ENCODE results near the gene AKAP9. TPM values are rescaled to one million over a fixed set of nuclear protein-coding genes. Genes with fewer than 3 reads are reported as not detected.
"Not testable (repeated sequence)": the region's sequence is repeated elsewhere in the genome, so short reads cannot be mapped to it uniquely, and the experiment has no call there.

The AKAP9 gene
- total RNA-seq: 50.0 and 64.3 TPM in 2 replicates

GRCh38 chr7:91940572-91941341 is at the start of gene AKAP9:
Gene AKAP9, plus strand, starts transcription at chr7:91940862. Its CDS starts 238 bp downstream, at chr7:91941100.
- DNase-seq: peak; percentile 91

GRCh38 chr7:91892099-91892705 is 48.5 kb upstream of the AKAP9 start:
- DNase-seq: no peak

GRCh38 chr7:91892821-91893340 is 47.8 kb upstream of the AKAP9 start:
- no peak for DNase-seq

GRCh38 chr7:91893699-91894098 is 47.0 kb upstream of the AKAP9 start:
- DNase-seq: not testable (repeated sequence)

- no peak for DNase-seq
These were observed 45.7 kb upstream of the AKAP9 start for GRCh38 chr7:91894781-91895480.

GRCh38 chr7:91898240-91898992 is 42.2 kb upstream of the AKAP9 start:
- DNase-seq: no peak

- DNase-seq: no peak
These were observed 41.1 kb upstream of the AKAP9 start for GRCh38 chr7:91899563-91899962.

- no peak for DNase-seq
These were observed 30.5 kb upstream of the AKAP9 start for GRCh38 chr7:91910171-91910570.

GRCh38 chr7:91911121-91911520 is 29.5 kb upstream of the AKAP9 start:
- no peak for DNase-seq

- no peak for DNase-seq
These were observed 28.2 kb upstream of the AKAP9 start for GRCh38 chr7:91912494-91912893.

- no peak for DNase-seq
These were observed 27.1 kb upstream of the AKAP9 start for GRCh38 chr7:91913612-91914011.

GRCh38 chr7:91915401-91916050 is 25.1 kb upstream of the AKAP9 start:
- DNase-seq: no peak

GRCh38 chr7:91916051-91916440 is 24.6 kb upstream of the AKAP9 start:
- DNase-seq: no peak

GRCh38 chr7:91918356-91918755 is 22.3 kb upstream of the AKAP9 start:
- no peak for DNase-seq

GRCh38 chr7:91922857-91923256 is 17.8 kb upstream of the AKAP9 start:
- no peak for DNase-seq

GRCh38 chr7:91927912-91928311 is 12.8 kb upstream of the AKAP9 start:
- DNase-seq: no peak

GRCh38 chr7:91929463-91929862 is 11.2 kb upstream of the AKAP9 start:
- no peak for DNase-seq

- peak; percentile 49 for DNase-seq
These were observed 491 bp upstream of the AKAP9 start for GRCh38 chr7:91940171-91940570.

- DNase-seq: peak; percentile 54
These were observed 788 bp downstream of the AKAP9 start for GRCh38 chr7:91941450-91941849.

- DNase-seq: no peak
These were observed 1.6 kb downstream of the AKAP9 start for GRCh38 chr7:91942312-91942711.

- DNase-seq: not testable (repeated sequence)
These were observed 4.3 kb downstream of the AKAP9 start for GRCh38 chr7:91944970-91945369.

GRCh38 chr7:91945476-91945875 is 4.8 kb downstream of the AKAP9 start:
- no peak for DNase-seq

Measured in dermis blood vessel endothelial cell (primary cell).